K562 (cell line): Measurements from ENCODE around the gene GPRIN1. TPM values are rescaled to one million over a fixed set of nuclear protein-coding genes. Genes with fewer than 3 reads are reported as not detected.

Source experiments
- ADNP ChIP-seq: fragments of 200-800 bp; sonication (Bioruptor generic); IDR thresholded peaks from 2 replicates; pipeline ENCODE4 v1.6.1; 2016; ENCODE audit warnings: missing genetic modification characterization, missing compliant biosample characterization
- BRD4 ChIP-seq: fragments of 200-600 bp; sonication (generic); IDR thresholded peaks from 2 replicates; pipeline ENCODE4 v1.6.1; 2017; ENCODE audit warnings: inconsistent platforms
- CTCFL ChIP-seq: IDR thresholded peaks from 2 replicates; pipeline ENCODE4 v1.6.1; 2011; ENCODE audit warnings: borderline replicate concordance, low read depth, mild to moderate bottlenecking, moderate library complexity, low read length; ENCODE audit not compliant: insufficient read depth, poor library complexity, severe bottlenecking
- E2F3 ChIP-seq: fragments of 250-450 bp; sonication (Bioruptor Pico); IDR thresholded peaks from 2 replicates; pipeline ENCODE4 v1.4.0; 2020; ENCODE audit warnings: mild to moderate bottlenecking
- HDGF ChIP-seq: fragments of 450-650 bp; IDR thresholded peaks from 2 replicates; pipeline ENCODE4 v1.6.1; 2016
- HNRNPL ChIP-seq: fragments of 200-400 bp; formaldehyde crosslinking; IDR thresholded peaks from 2 replicates; pipeline ENCODE4 v1.6.1; 2017; ENCODE audit warnings: low read depth, mild to moderate bottlenecking, low read length
- HOMEZ ChIP-seq: fragments of 250-450 bp; sonication (Bioruptor Pico); IDR thresholded peaks from 2 replicates; pipeline ENCODE4 v1.4.0; 2020; ENCODE audit warnings: mild to moderate bottlenecking, moderate library complexity
- LEF1 ChIP-seq: fragments of 450-650 bp; IDR thresholded peaks from 2 replicates; pipeline ENCODE4 v1.6.1; 2016; ENCODE audit warnings: mild to moderate bottlenecking
- MTA1 ChIP-seq: fragments of 450-650 bp; IDR thresholded peaks from 2 replicates; pipeline ENCODE4 v1.6.1; 2017; ENCODE audit warnings: borderline replicate concordance
- NR3C1 ChIP-seq: sonication (generic); formaldehyde crosslinking; IDR thresholded peaks from 2 replicates; pipeline ENCODE4 v1.8.1; 2022; ENCODE audit warnings: missing genetic modification reagents
- REST ChIP-seq, 2 experiments: fragments of 450-650 bp; formaldehyde crosslinking in 1 of 2; IDR thresholded peaks; 2 replicates each; pipeline versions ENCODE4 v1.4.0 to v1.6.1; 2014 to 2020; ENCODE audit warnings: mild to moderate bottlenecking in 2 of 2, borderline replicate concordance in 1 of 2, low read depth in 1 of 2
- SAP30 ChIP-seq: fragments of 200-600 bp; sonication (generic); IDR thresholded peaks from 2 replicates; pipeline ENCODE4 v1.6.1; 2012; ENCODE audit warnings: borderline replicate concordance, low read depth, mild to moderate bottlenecking, moderate library complexity, low read length, control low read depth, inconsistent platforms; ENCODE audit not compliant: insufficient read depth, poor library complexity, severe bottlenecking
- TCF7L2 ChIP-seq: fragments of 150-350 bp; IDR thresholded peaks from 2 replicates; pipeline ENCODE4 v1.6.1; 2016; ENCODE audit warnings: low read depth, mild to moderate bottlenecking, low read length, moderate library complexity
- WHSC1 ChIP-seq: IDR thresholded peaks from one replicate; pipeline ENCODE4 v1.6.1; 2012; ENCODE audit warnings: low read length, control low read depth, inconsistent platforms
- ZEB2 ChIP-seq: fragments of 450-650 bp; IDR thresholded peaks from 2 replicates; pipeline ENCODE4 v1.6.1; 2016
- ZFP36 ChIP-seq: fragments of 150-350 bp; IDR thresholded peaks from 2 replicates; pipeline ENCODE4 v1.6.1; 2018; ENCODE audit warnings: low read length, low read depth; ENCODE audit not compliant: partially characterized antibody
- ZNF174 ChIP-seq: fragments of 250-450 bp; sonication (Bioruptor Pico); IDR thresholded peaks from 2 replicates; pipeline ENCODE4 v1.4.0; 2020; ENCODE audit warnings: mild to moderate bottlenecking
- ZNF316 ChIP-seq: fragments of 450-650 bp; IDR thresholded peaks from 2 replicates; pipeline ENCODE4 v1.6.1; 2016
- ZNF436 ChIP-seq: fragments of 250-450, 450-650 bp; sonication (Bioruptor Pico); formaldehyde crosslinking; IDR thresholded peaks from 2 replicates; pipeline ENCODE4 v1.7.0; 2020; ENCODE audit warnings: mild to moderate bottlenecking
- polyA plus RNA-seq, 8 experiments: library from polyadenylated mRNA; depleted of rRNA in 4 of 8; stranded (reverse) in 5 of 8; unstranded in 3 of 8; fragments of >200 nt; fragmentation: Nextera tagmentation in 2 of 8; fragmentation: Illumina TruSeq in 1 of 8; extraction: Ambion mirVana in 2 of 8; extraction: Trizol in 1 of 8; gene quantifications; 2 replicates each; pipeline versions ENCODE4 v1.2.1 to v1.2.3, GENCODE V29; 2011 to 2014; ENCODE audit warnings: inconsistent platforms in 1 of 8, missing spikeins in 1 of 8
- total RNA-seq, 7 experiments: library from RNA; depleted of rRNA in 6 of 7; stranded (reverse); fragments of >200 nt in 6 of 7; fragmentation: Illumina TruSeq in 2 of 7; extraction: Trizol in 2 of 7; gene quantifications; 2 replicates each; pipeline versions ENCODE4 v1.2.1 to v1.2.3, GENCODE V29; 2011 to 2021; ENCODE audit warnings: low replicate concordance in 1 of 7

GPRIN1 gene
- total and polyA plus RNA-seq, 9 of the 15 experiments (the other 6 are each of a cell fraction or from before 2014, with no cell fraction given) = 0.15 to 11.6 (median 4.4) TPM

- TF ChIP-seq MTA1 = no peak
- no peak for TF ChIP-seq E2F3 (CRISPR knock-in tag)
- TF ChIP-seq ADNP (tag) = no peak
- TF ChIP-seq ZNF436 = no peak
- 0 out of 2 replicates have a peak, but pooled peaks have one; percentile 10 for TF ChIP-seq ZNF316
- no peak for TF ChIP-seq TCF7L2
- no peak for TF ChIP-seq NR3C1 (CRISPR knock-in tag)
- TF ChIP-seq ZFP36 = no peak
- TF ChIP-seq LEF1 = no peak
- no peak for TF ChIP-seq HNRNPL
- no peak for TF ChIP-seq CTCFL
- TF ChIP-seq SAP30 = peak; percentile 57
- no peak for TF ChIP-seq WHSC1
- no peak for TF ChIP-seq ZNF174 (CRISPR knock-in tag)
- no peak for TF ChIP-seq BRD4
- TF ChIP-seq ZEB2 = no peak
- no peak for TF ChIP-seq HOMEZ (CRISPR knock-in tag)
- TF ChIP-seq HDGF = no peak
- TF ChIP-seq REST (IDR thresholded peaks at IDR 0.05; ENCODE audit: borderline replicate concordance) = peak; percentile 99
- peak; percentile 97 for TF ChIP-seq REST (CRISPR knock-in tag; IDR thresholded peaks at IDR 0.05; ENCODE audit: low read depth)
Measured at GRCh38 chr5:176611435-176611834, 1.5 kb upstream of the GPRIN1 start (continued).
